PFSK-1 (cell line): ENCODE measurements around the gene GLYATL2.

Source experiments
- FOXP2 ChIP-seq: optimal IDR thresholded peaks from 2 replicates; pipeline ENCODE3; 2011; ENCODE audit warnings: borderline replicate concordance, control low read depth, inconsistent platforms; ENCODE audit not compliant: insufficient read depth; ENCODE audit errors: extremely low read length, extremely low read depth
- POLR2AphosphoS5 ChIP-seq: IDR thresholded peaks from 2 replicates; pipeline ENCODE4 v1.6.1; 2012; ENCODE audit warnings: low read depth, mild to moderate bottlenecking, control low read depth, low read length, moderate library complexity
- REST ChIP-seq, 2 experiments: IDR thresholded peaks; 2 replicates each; pipeline versions ENCODE4 v1.6.1 to v1.8.0; 2011 to 2012; ENCODE audit warnings: low read depth in 2 of 2, low read length in 2 of 2, control low read depth in 1 of 2, inconsistent platforms in 1 of 2, mild to moderate bottlenecking in 1 of 2, moderate library complexity in 1 of 2; ENCODE audit not compliant: insufficient read depth in 1 of 2
- SIN3A ChIP-seq: IDR thresholded peaks from 2 replicates; pipeline ENCODE4 v1.6.1; 2012; ENCODE audit warnings: mild to moderate bottlenecking, low read length, moderate library complexity, borderline replicate concordance; ENCODE audit not compliant: insufficient read depth
- TAF1 ChIP-seq: IDR thresholded peaks from 2 replicates; pipeline ENCODE4 v1.6.1; 2012; ENCODE audit warnings: low read length, control low read depth, borderline replicate concordance; ENCODE audit not compliant: insufficient read depth

GRCh38 chr11:58887452-58887851, 42.9 kb upstream of the GLYATL2 start:
- no peak for TF ChIP-seq SIN3A
- TF ChIP-seq POLR2AphosphoS5, result no peak
- TF ChIP-seq REST (IDR thresholded peaks at IDR 0.05; ENCODE audit: insufficient read depth in 1 of 2, low read depth in 2 of 2, low read length in 2 of 2), result no peak
- no peak for TF ChIP-seq TAF1
- no peak for TF ChIP-seq FOXP2
